ENCODE results near the gene FTCDNL1.
A peak's percentile ranks its signal among the peaks of the same experiment; 100 is the strongest.

FTCDNL1 gene

GRCh38 chr2:199778655-199779054, 72.3 kb downstream of the FTCDNL1 start:
- no peak for DNase-seq

GRCh38 chr2:199777916-199778315, 73.1 kb downstream of the FTCDNL1 start:
- no peak for DNase-seq

GRCh38 chr2:199777315-199777714, 73.7 kb downstream of the FTCDNL1 start:
- DNase-seq: no peak

- no peak for DNase-seq
These were observed 75.7 kb downstream of the FTCDNL1 start for GRCh38 chr2:199775267-199775666.

- no peak for DNase-seq
These were observed 78.7 kb downstream of the FTCDNL1 start for GRCh38 chr2:199772035-199772976.

- no peak for DNase-seq
These were observed 80.3 kb downstream of the FTCDNL1 start for GRCh38 chr2:199770716-199771115.

- no peak for DNase-seq
These were observed 85.3 kb downstream of the FTCDNL1 start for GRCh38 chr2:199765646-199766045.

GRCh38 chr2:199764273-199764800, 86.7 kb downstream of the FTCDNL1 start:
- no peak for DNase-seq

GRCh38 chr2:199762963-199763362, 88.0 kb downstream of the FTCDNL1 start:
- no peak for DNase-seq

- DNase-seq: no peak
These were observed 90.4 kb downstream of the FTCDNL1 start for GRCh38 chr2:199760574-199760973.

GRCh38 chr2:199757233-199757870, 93.6 kb downstream of the FTCDNL1 start:
- peak; percentile 73 for DNase-seq

GRCh38 chr2:199756743-199757142, 94.2 kb downstream of the FTCDNL1 start:
- no peak for DNase-seq

GRCh38 chr2:199756211-199756610, 94.8 kb downstream of the FTCDNL1 start:
- DNase-seq: no peak

GRCh38 chr2:199754766-199755165, 96.2 kb downstream of the FTCDNL1 start:
- no peak for DNase-seq

- no peak for DNase-seq
These were observed 99.4 kb downstream of the FTCDNL1 start for GRCh38 chr2:199751492-199752120.

GRCh38 chr2:199749571-199749970, 101.4 kb downstream of the FTCDNL1 start:
- no peak for DNase-seq

GRCh38 chr2:199744724-199745123, 106.3 kb downstream of the FTCDNL1 start:
- no peak for DNase-seq

GRCh38 chr2:199744260-199744659, 106.7 kb downstream of the FTCDNL1 start:
- DNase-seq: no peak

- DNase-seq: no peak
These were observed 107.4 kb downstream of the FTCDNL1 start for GRCh38 chr2:199743415-199744120.

- no peak for DNase-seq
These were observed 108.1 kb downstream of the FTCDNL1 start for GRCh38 chr2:199742884-199743283.

- DNase-seq: no peak
These were observed 110.9 kb downstream of the FTCDNL1 start for GRCh38 chr2:199740111-199740428.

- peak; percentile 20 for DNase-seq
These were observed 111.4 kb downstream of the FTCDNL1 start for GRCh38 chr2:199739413-199740110.
